ENCODE measurements around the gene ARVCF. TPM values are rescaled to one million over a fixed set of nuclear protein-coding genes. Genes with fewer than 3 reads are reported as not detected.

ARVCF gene
- total and polyA plus RNA-seq, 2 experiments from 2014 or later = 1.1 to 4.0 TPM

GRCh38 chr22:19997561-19998231, 18.9 kb downstream of the ARVCF start:
- H3K4me2 ChIP-seq (ENCODE audit: unreplicated experiment) = no peak overlapping the region
- no peaks in the 10 kb centered on the region for H3K9me3 ChIP-seq (ENCODE audit: low read depth)
- H3K36me3 ChIP-seq (ENCODE audit: low read depth) = no peaks in the 10 kb centered on the region
- in situ Hi-C loops (cut with MboI) = loop anchor here (25.0 kb wide), 1 partner anchor 290 kb away; no protein-coding TSS in a partner anchor
- H3K9ac ChIP-seq = no peak overlapping the region
- no peak overlapping the region for H2AFZ ChIP-seq
- 78 to 79% methylated on average over 15 to 19 of the region's 19 CpGs for WGBS, 2 experiments (ENCODE audit: low coverage in 1 of 2, low lambda C conversion rate in 2 of 2, missing lambda C conversion rate in 2 of 2)
- DNase-seq = no peak
- no peaks in the 10 kb centered on the region for H3K9me2 ChIP-seq (ENCODE audit: insufficient read depth)
- H3K27ac ChIP-seq = no peak overlapping the region
- H4K20me1 ChIP-seq (ENCODE audit: insufficient read depth) = no peaks in the 10 kb centered on the region
- no peak overlapping the region for H3K4me3 ChIP-seq
- H3F3A ChIP-seq (ENCODE audit: insufficient read depth) = no peaks in the 10 kb centered on the region
- no peaks in the 10 kb centered on the region for H3K4me1 ChIP-seq (ENCODE audit: insufficient read depth)
- TF ChIP-seq EZH2phosphoT487 (IDR thresholded peaks at IDR 0.05; ENCODE audit: insufficient read depth, low read depth) (no peak), EZH2 (IDR thresholded peaks at IDR 0.05; ENCODE audit: insufficient read depth, poor library complexity, severe bottlenecking) (no peak)
- no peaks in the 10 kb centered on the region for H3K79me2 ChIP-seq (ENCODE audit: insufficient read depth)
- H3K27me3 ChIP-seq (replicated peaks; ENCODE audit: insufficient read depth) = no peaks in the 10 kb centered on the region

GRCh38 chr22:19996694-19997384, 19.8 kb downstream of the ARVCF start:
- no peaks in the 10 kb centered on the region for H3K9me2 ChIP-seq (ENCODE audit: insufficient read depth)
- H3K4me1 ChIP-seq (ENCODE audit: insufficient read depth) = no peaks in the 10 kb centered on the region
- no peak overlapping the region for H3K4me2 ChIP-seq (ENCODE audit: unreplicated experiment)
- no peaks in the 10 kb centered on the region for H4K20me1 ChIP-seq (ENCODE audit: insufficient read depth)
- no peaks in the 10 kb centered on the region for H3K79me2 ChIP-seq (ENCODE audit: insufficient read depth)
- no peaks in the 10 kb centered on the region for H3K9me3 ChIP-seq (ENCODE audit: low read depth)
- no peak overlapping the region for H3K27ac ChIP-seq
- H2AFZ ChIP-seq = no peak overlapping the region
- H3K9ac ChIP-seq = no peak overlapping the region
- no peak for DNase-seq
- no peak for TF ChIP-seq EZH2 (IDR thresholded peaks at IDR 0.05; ENCODE audit: insufficient read depth, poor library complexity, severe bottlenecking)
- no peak for TF ChIP-seq EZH2phosphoT487 (IDR thresholded peaks at IDR 0.05; ENCODE audit: insufficient read depth, low read depth)
- H3K4me3 ChIP-seq = no peak overlapping the region
- in situ Hi-C loops (cut with MboI) = loop anchor here (25.0 kb wide), 1 partner anchor 290 kb away; no protein-coding TSS in a partner anchor
- H3K27me3 ChIP-seq (replicated peaks; ENCODE audit: insufficient read depth) = no peaks in the 10 kb centered on the region
- WGBS, 2 experiments (ENCODE audit: low coverage in 1 of 2, low lambda C conversion rate in 2 of 2, missing lambda C conversion rate in 2 of 2) = 67 to 73% methylated on average over 12 of the region's 12 CpGs
- H3K36me3 ChIP-seq (ENCODE audit: low read depth) = no peaks in the 10 kb centered on the region
- H3F3A ChIP-seq (ENCODE audit: insufficient read depth) = no peaks in the 10 kb centered on the region

- H3K9ac ChIP-seq = no peak overlapping the region
- H3K27ac ChIP-seq = no peak overlapping the region
- no peaks in the 10 kb centered on the region for H3K79me2 ChIP-seq (ENCODE audit: insufficient read depth)
- no peak overlapping the region for H3K4me3 ChIP-seq
- DNase-seq = no peak
- H3K9me2 ChIP-seq (ENCODE audit: insufficient read depth) = no peaks in the 10 kb centered on the region
- no peaks in the 10 kb centered on the region for H3K4me1 ChIP-seq (ENCODE audit: insufficient read depth)
- no peak overlapping the region for H2AFZ ChIP-seq
- in situ Hi-C loops (cut with MboI) = loop anchor here (25.0 kb wide), 1 partner anchor 292 kb away; no protein-coding TSS in a partner anchor
- no peaks in the 10 kb centered on the region for H3K9me3 ChIP-seq (ENCODE audit: low read depth)
- H3F3A ChIP-seq (ENCODE audit: insufficient read depth) = no peaks in the 10 kb centered on the region
- TF ChIP-seq EZH2 (IDR thresholded peaks at IDR 0.05; ENCODE audit: insufficient read depth, poor library complexity, severe bottlenecking) = no peak
- no peak for TF ChIP-seq EZH2phosphoT487 (IDR thresholded peaks at IDR 0.05; ENCODE audit: insufficient read depth, low read depth)
- H3K36me3 ChIP-seq (ENCODE audit: low read depth) = no peaks in the 10 kb centered on the region
- H3K4me2 ChIP-seq (ENCODE audit: unreplicated experiment) = no peak overlapping the region
- no peaks in the 10 kb centered on the region for H4K20me1 ChIP-seq (ENCODE audit: insufficient read depth)
- WGBS, 2 experiments (ENCODE audit: low coverage in 1 of 2, low lambda C conversion rate in 2 of 2, missing lambda C conversion rate in 2 of 2) = 64 to 67% methylated on average over 16 to 18 of the region's 18 CpGs
- no peaks in the 10 kb centered on the region for H3K27me3 ChIP-seq (replicated peaks; ENCODE audit: insufficient read depth)
Observed at GRCh38 chr22:19995611-19996339, 20.8 kb downstream of the ARVCF start.

GRCh38 chr22:19994851-19995610, 21.6 kb downstream of the ARVCF start:
- in situ Hi-C loops (cut with MboI) = loop anchor here (25.0 kb wide), 1 partner anchor 292 kb away; no protein-coding TSS in a partner anchor
- 82 to 89% methylated on average over 9 to 12 of the region's 12 CpGs for WGBS, 2 experiments (ENCODE audit: low coverage in 1 of 2, low lambda C conversion rate in 2 of 2, missing lambda C conversion rate in 2 of 2)
- H3K4me2 ChIP-seq (ENCODE audit: unreplicated experiment) = no peak overlapping the region

More at GRCh38 chr22:19994851-19995610, 21.6 kb downstream of the ARVCF start:
- H3K36me3 ChIP-seq (ENCODE audit: low read depth) = no peaks in the 10 kb centered on the region
- no peaks in the 10 kb centered on the region for H3K9me2 ChIP-seq (ENCODE audit: insufficient read depth)
- no peak overlapping the region for H2AFZ ChIP-seq
- no peak overlapping the region for H3K27ac ChIP-seq
- DNase-seq = no peak
- no peaks in the 10 kb centered on the region for H3K9me3 ChIP-seq (ENCODE audit: low read depth)
- no peaks in the 10 kb centered on the region for H3F3A ChIP-seq (ENCODE audit: insufficient read depth)
- no peaks in the 10 kb centered on the region for H3K4me1 ChIP-seq (ENCODE audit: insufficient read depth)
- no peaks in the 10 kb centered on the region for H3K79me2 ChIP-seq (ENCODE audit: insufficient read depth)
- H3K27me3 ChIP-seq (replicated peaks; ENCODE audit: insufficient read depth) = no peaks in the 10 kb centered on the region
- H3K4me3 ChIP-seq = no peak overlapping the region
- no peak overlapping the region for H3K9ac ChIP-seq
- H4K20me1 ChIP-seq (ENCODE audit: insufficient read depth) = no peaks in the 10 kb centered on the region
- TF ChIP-seq EZH2phosphoT487 (IDR thresholded peaks at IDR 0.05; ENCODE audit: insufficient read depth, low read depth) = no peak
- TF ChIP-seq EZH2 (IDR thresholded peaks at IDR 0.05; ENCODE audit: insufficient read depth, poor library complexity, severe bottlenecking) = no peak
